GM21529 (cell line): ENCODE measurements around the gene IPCEF1.
"Not testable (repeated sequence)": the region's sequence is repeated elsewhere in the genome, so short reads cannot be mapped to it uniquely, and the experiment has no call there.

Experiments used
- ATAC-seq: cut with Tn5 transposase; IDR thresholded peaks from one replicate; pipeline ENCODE4 v1.9.1; 2021; ENCODE audit not compliant: unreplicated experiment

Gene IPCEF1

DNA sequence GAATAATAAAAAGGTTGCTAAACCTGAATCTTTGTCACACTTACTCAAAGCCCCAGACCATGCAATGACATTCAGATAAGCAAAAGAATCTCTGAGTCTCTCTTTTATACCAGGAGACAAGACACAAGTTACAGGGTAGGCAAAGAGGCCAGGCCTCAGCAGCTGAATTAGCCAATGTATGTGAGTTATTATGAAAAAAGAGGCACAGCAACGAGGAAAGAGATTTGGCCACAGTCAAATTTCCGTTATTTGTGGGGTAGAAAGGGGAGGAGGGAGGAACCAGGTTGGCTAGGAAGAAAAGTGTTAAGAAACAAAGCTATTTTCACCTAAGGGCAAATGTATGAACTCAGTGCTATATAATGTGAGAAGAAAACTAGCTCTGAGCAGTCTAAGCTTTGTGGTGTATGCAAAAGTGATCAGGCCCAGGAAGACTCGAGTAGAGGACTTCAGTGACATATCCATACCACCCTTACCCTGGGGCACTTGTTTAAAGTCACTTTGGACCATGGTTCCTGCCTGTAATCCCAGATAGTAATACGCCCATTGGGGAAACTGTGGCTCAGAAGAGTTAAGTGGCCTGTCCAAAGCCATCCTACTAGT is 19.1 kb downstream of the IPCEF1 start:
- no peak for ATAC-seq

GRCh38 chr6:154334147-154334546 is 22.5 kb downstream of the IPCEF1 start:
- peak; percentile 43 for ATAC-seq

DNA sequence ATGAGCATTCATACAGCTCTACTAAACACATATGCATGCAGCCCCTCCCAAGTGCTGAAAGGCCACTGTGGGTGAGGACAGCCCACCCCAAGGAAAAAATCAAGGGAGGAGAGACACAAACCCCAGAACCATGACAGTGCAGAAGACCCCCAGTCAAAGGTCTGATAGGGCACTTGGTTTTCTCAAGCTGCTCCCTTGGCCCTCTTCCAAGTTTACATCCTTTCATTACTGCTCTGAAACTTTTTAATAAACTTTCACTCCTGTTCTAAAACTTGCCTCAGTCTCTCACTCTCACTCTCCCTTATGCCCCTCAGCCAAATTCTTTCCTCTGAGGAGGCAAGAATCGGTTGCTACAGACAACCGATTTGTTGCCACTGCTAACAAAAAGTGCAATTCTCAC is 24.9 kb downstream of the IPCEF1 start:
- no peak for ATAC-seq

- ATAC-seq: no peak
These were observed 27.0 kb downstream of the IPCEF1 start for GRCh38 chr6:154329350-154330170.

DNA sequence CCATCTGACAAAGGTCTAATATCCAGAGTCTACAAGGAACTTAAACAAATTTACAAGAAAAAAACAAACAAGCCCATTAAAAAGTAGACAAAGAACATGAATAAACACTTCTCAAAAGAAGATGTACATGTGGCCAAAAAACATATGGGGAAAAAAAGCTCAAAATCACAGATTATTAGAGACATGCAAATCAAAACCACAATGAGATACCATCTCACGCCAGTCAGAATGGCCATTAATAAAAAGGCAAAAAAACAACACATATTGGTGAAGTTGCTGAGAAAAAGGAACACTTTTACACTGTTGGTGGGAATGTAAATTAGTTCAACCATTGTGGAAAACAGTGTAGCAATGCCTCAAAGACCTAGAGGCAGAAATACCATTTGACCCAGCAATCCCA is 29.3 kb downstream of the IPCEF1 start:
- not testable (repeated sequence) for ATAC-seq

DNA sequence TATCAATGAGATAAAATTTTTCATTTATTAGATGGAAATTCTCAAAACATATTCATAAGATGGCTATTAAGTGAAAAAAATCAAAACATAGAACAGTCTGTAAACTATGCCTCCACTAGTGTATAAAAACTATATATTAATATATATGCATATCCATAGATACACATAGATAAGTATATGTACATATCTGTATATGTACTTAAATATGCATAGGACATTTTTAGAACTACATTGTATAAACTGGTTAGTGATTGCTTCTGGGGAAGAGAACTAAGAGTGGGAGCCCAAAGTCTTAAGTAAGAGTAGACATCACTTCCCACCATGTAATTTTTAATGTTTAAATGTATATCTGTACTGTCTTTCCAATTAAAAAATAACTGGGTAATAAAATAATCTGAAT is 31.5 kb downstream of the IPCEF1 start:
- ATAC-seq: no peak

GRCh38 chr6:154320181-154320580 is 36.4 kb downstream of the IPCEF1 start:
- no peak for ATAC-seq

GRCh38 chr6:154319231-154319858 is 37.3 kb downstream of the IPCEF1 start:
- peak; percentile 66 for ATAC-seq

- ATAC-seq: no peak
These were observed 37.9 kb downstream of the IPCEF1 start for GRCh38 chr6:154318721-154319120.

GRCh38 chr6:154316131-154316530 is 40.5 kb downstream of the IPCEF1 start:
- ATAC-seq: no peak

DNA sequence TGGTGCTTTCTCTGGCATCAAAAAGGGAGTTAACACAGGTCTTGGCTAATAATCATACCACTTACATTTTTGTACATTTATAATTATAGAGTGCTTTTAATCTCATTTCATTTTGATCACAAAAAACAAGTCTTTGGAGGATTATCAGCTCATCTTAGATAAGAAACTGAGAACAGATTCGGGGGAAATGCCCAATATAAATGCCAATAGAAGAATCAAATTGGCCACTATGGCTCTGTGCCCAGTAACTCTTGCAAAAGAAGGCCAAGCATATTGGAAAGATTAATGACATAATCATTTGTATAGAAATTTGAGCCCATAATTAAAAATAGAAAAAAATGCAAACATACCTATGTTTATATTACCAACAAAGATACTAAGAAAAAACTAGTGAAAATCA is 42.5 kb downstream of the IPCEF1 start:
- ATAC-seq: no peak

GRCh38 chr6:154308986-154309385 is 47.6 kb downstream of the IPCEF1 start:
- no peak for ATAC-seq

GRCh38 chr6:154307696-154308425 is 48.7 kb downstream of the IPCEF1 start:
- ATAC-seq: no peak

GRCh38 chr6:154307147-154307546 is 49.5 kb downstream of the IPCEF1 start:
- ATAC-seq: not testable (repeated sequence)

- ATAC-seq: peak; percentile 29
These were observed 49.9 kb downstream of the IPCEF1 start for GRCh38 chr6:154306696-154307095.

GRCh38 chr6:154304191-154304590 is 52.4 kb downstream of the IPCEF1 start:
- ATAC-seq: no peak

- not testable (repeated sequence) for ATAC-seq
These were observed 53.0 kb downstream of the IPCEF1 start for GRCh38 chr6:154303642-154304041.

GRCh38 chr6:154301839-154302752 is 54.5 kb downstream of the IPCEF1 start:
- ATAC-seq: peak; percentile 94

- no peak for ATAC-seq
These were observed 55.4 kb downstream of the IPCEF1 start for GRCh38 chr6:154301086-154301625.

GRCh38 chr6:154298297-154298696 is 58.3 kb downstream of the IPCEF1 start:
- ATAC-seq: peak; percentile 33
